Mesenchymal stem cell (in vitro differentiated cells and primary cell): ENCODE measurements around the gene PDZK1IP1.

ENCODE experiments used
- DNase-seq: peaks from one replicate; pipeline ENCODE4 v3.0.0-alpha.2; 2013
- H2AFZ ChIP-seq: one replicate; pipeline ENCODE4 v1.6.1; 2013; ENCODE audit warnings: low read depth, mild to moderate bottlenecking, control low read depth, inconsistent platforms, low read length, moderate library complexity
- H2AK5ac ChIP-seq: 2 replicates; pipeline ENCODE4 v1.6.1; 2013; ENCODE audit warnings: low read length, moderate library complexity, mild to moderate bottlenecking, inconsistent platforms; ENCODE audit not compliant: severe bottlenecking
- H2BK120ac ChIP-seq: one replicate; pipeline ENCODE4 v1.6.1; 2013; ENCODE audit warnings: low read depth, mild to moderate bottlenecking, inconsistent platforms, low read length, moderate library complexity
- H2BK12ac ChIP-seq, 2 experiments: one replicate each; pipeline ENCODE4 v1.6.1; 2013; ENCODE audit warnings: inconsistent platforms in 2 of 2, low read length in 2 of 2, mild to moderate bottlenecking in 2 of 2, moderate library complexity in 2 of 2, control low read depth in 1 of 2
- H2BK15ac ChIP-seq: one replicate; pipeline ENCODE4 v1.6.1; 2013; ENCODE audit warnings: mild to moderate bottlenecking, low read depth, inconsistent platforms; ENCODE audit not compliant: poor library complexity, severe bottlenecking
- H2BK5ac ChIP-seq: 2 replicates; pipeline ENCODE4 v1.6.1; 2013; ENCODE audit warnings: low read depth, mild to moderate bottlenecking, low read length, control low read depth, inconsistent platforms; ENCODE audit not compliant: poor library complexity, severe bottlenecking
- H3K14ac ChIP-seq, 2 experiments: one replicate each; pipeline ENCODE4 v1.6.1; 2013; ENCODE audit warnings: inconsistent platforms in 2 of 2, low read length in 2 of 2, control low read depth in 1 of 2, mild to moderate bottlenecking in 1 of 2, moderate library complexity in 1 of 2
- H3K18ac ChIP-seq, 2 experiments: one replicate each; pipeline ENCODE4 v1.6.1; 2013; ENCODE audit warnings: inconsistent platforms in 2 of 2, low read length in 2 of 2, control low read depth in 1 of 2, low read depth in 1 of 2, mild to moderate bottlenecking in 1 of 2
- H3K23ac ChIP-seq, 2 experiments: one replicate each; pipeline ENCODE4 v1.6.1; 2013; ENCODE audit warnings: inconsistent platforms in 2 of 2, low read length in 2 of 2, mild to moderate bottlenecking in 2 of 2, moderate library complexity in 2 of 2, control low read depth in 1 of 2
- H3K27ac ChIP-seq: 2 replicates; pipeline ENCODE4 v1.5.1; 2013; ENCODE audit warnings: mild to moderate bottlenecking, moderate library complexity, low read length, control low read depth, inconsistent platforms; ENCODE audit not compliant: poor library complexity, severe bottlenecking
- H3K27me3 ChIP-seq, 2 experiments: 2 replicates each; pipeline versions ENCODE4 v1.6.1 to v1.7.0; 2013; ENCODE audit warnings: low read length in 2 of 2, mild to moderate bottlenecking in 2 of 2, moderate library complexity in 2 of 2, control low read depth in 1 of 2, inconsistent platforms in 1 of 2; ENCODE audit not compliant: control insufficient read depth in 1 of 2, insufficient read depth in 1 of 2
- H3K36me3 ChIP-seq, 2 experiments: 2 replicates each; pipeline versions ENCODE4 v1.6.1 to v1.7.0; 2013; ENCODE audit warnings: low read length in 2 of 2, control low read depth in 1 of 2, inconsistent platforms in 1 of 2, low read depth in 1 of 2, mild to moderate bottlenecking in 1 of 2; ENCODE audit not compliant: insufficient read depth in 2 of 2, control insufficient read depth in 1 of 2
- H3K4ac ChIP-seq, 2 experiments: one replicate each; pipeline ENCODE4 v1.6.1; 2013; ENCODE audit warnings: inconsistent platforms in 2 of 2, low read length in 2 of 2, mild to moderate bottlenecking in 2 of 2, moderate library complexity in 2 of 2, control low read depth in 1 of 2, low read depth in 1 of 2
- H3K4me1 ChIP-seq: 2 replicates; pipeline ENCODE4 v1.6.1; 2013; ENCODE audit warnings: low read depth, low read length, control low read depth; ENCODE audit not compliant: control insufficient read depth, insufficient read depth
- H3K4me2 ChIP-seq: 2 replicates; pipeline ENCODE4 v1.6.1; 2013; ENCODE audit warnings: low read length, mild to moderate bottlenecking, inconsistent platforms; ENCODE audit not compliant: poor library complexity, severe bottlenecking
- H3K4me3 ChIP-seq, 2 experiments: 2 replicates each; pipeline versions ENCODE4 v1.5.1 to v1.7.0; 2013; ENCODE audit warnings: low read length in 2 of 2, mild to moderate bottlenecking in 2 of 2, control low read depth in 1 of 2, low read depth in 1 of 2; ENCODE audit not compliant: insufficient read depth in 1 of 2
- H3K79me1 ChIP-seq: replicated peaks from 2 replicates; pipeline ENCODE4 v1.6.1; 2013; ENCODE audit warnings: mild to moderate bottlenecking, control low read depth, low read length, inconsistent platforms; ENCODE audit not compliant: poor library complexity, severe bottlenecking
- H3K9ac ChIP-seq: 2 replicates; pipeline ENCODE4 v1.7.0; 2013; ENCODE audit warnings: mild to moderate bottlenecking, low read length, moderate library complexity
- H3K9me3 ChIP-seq: 2 replicates; pipeline ENCODE4 v1.7.0; 2013; ENCODE audit warnings: mild to moderate bottlenecking, low read length; ENCODE audit not compliant: control insufficient read depth
- H4K8ac ChIP-seq: one replicate; pipeline ENCODE4 v1.6.1; 2013; ENCODE audit warnings: inconsistent platforms, mild to moderate bottlenecking, low read length, moderate library complexity
- H4K91ac ChIP-seq: one replicate; pipeline ENCODE4 v1.6.1; 2013; ENCODE audit warnings: mild to moderate bottlenecking, low read length, inconsistent platforms
- WGBS: methylation state at CpG from one replicate; pipeline ENCODE4 v1.1.7; 2013; ENCODE audit warnings: mixed read lengths; 5-methylcytosine and 5-hydroxymethylcytosine counted together

Gene PDZK1IP1

DNA sequence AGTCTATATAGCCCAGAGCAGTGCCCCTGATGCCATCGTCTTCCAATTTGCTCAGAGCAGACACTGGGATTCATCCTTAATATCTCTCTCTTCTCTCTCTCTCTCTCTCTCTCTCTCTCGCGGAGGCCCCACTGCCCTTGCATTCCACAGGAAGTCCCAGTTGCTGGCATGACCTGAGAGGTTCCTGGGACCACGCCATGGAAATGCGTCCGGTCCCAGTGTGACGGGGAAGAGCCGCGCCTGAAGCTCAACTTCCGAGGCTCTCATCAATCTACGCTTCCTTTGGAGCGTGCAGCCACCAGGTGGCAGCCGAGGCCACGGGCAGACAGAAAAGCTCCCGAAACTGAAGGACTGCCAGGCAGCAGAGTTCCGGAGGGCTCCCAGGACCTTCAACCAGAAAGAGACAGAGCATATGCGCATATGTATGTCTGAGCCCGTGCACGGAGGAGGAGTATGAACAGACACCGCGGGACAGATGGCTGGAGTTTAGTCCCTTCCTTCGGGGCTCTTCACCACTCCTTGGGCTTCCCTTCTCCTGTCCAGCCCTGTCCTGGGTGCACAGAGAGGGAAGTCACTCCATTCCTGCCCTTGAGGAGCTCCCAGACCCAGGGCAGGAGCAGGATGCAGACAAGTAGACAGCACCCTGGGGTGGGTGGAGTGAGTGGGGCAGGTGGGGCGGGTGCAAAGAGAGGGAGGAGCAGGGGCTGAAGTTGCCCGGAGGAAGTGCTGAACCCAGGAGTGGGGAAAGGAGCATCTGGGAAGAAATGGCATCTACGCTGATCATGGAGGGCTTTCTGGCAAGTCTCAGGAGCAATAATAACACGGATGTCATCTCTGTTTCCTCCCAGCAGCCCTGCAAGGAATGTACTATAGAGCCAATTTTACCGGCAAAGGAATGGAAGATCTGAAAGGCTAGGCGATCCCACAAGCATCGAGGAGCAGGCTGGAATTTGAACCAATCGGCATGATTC lies 10.5 kb downstream of the PDZK1IP1 start:
- H2BK5ac ChIP-seq, result no peak overlapping the region
- no peak overlapping the region for H2BK12ac ChIP-seq
- H3K18ac ChIP-seq, result peak overlapping the region; percentile 28 to 40
- H3K9ac ChIP-seq, result peak overlapping the region; percentile 72
- no peak overlapping the region for H2BK15ac ChIP-seq
- peaks cover 12 to 32% of the 10 kb centered on the region in 2 experiments for H3K27me3 ChIP-seq
- H3K14ac ChIP-seq, result peak overlapping the region in 1 of 2 experiments; percentile 2
- no peak overlapping the region for H3K4ac ChIP-seq
- H4K91ac ChIP-seq, result peak overlapping the region; percentile 60
- peaks cover 35% of the 10 kb centered on the region for H3K4me1 ChIP-seq
- no peak overlapping the region for H2AK5ac ChIP-seq
- peak overlapping the region; percentile 45 for H3K27ac ChIP-seq
- no peaks in the 10 kb centered on the region for H3K9me3 ChIP-seq
- H2BK120ac ChIP-seq, result no peak overlapping the region
- 17% methylated on average over 29 of the region's 30 CpGs for WGBS
- H4K8ac ChIP-seq, result peak overlapping the region; percentile 90
- no peak overlapping the region for H3K23ac ChIP-seq
- peak overlapping the region; percentile 83 for H3K4me2 ChIP-seq
- peak overlapping the region; percentile 84 for H2AFZ ChIP-seq
- peak; percentile 91 for DNase-seq
- no peaks in the 10 kb centered on the region for H3K36me3 ChIP-seq
- peak overlapping the region; percentile 44 to 79 for H3K4me3 ChIP-seq
- H3K79me1 ChIP-seq, result no peaks in the 10 kb centered on the region

DNA sequence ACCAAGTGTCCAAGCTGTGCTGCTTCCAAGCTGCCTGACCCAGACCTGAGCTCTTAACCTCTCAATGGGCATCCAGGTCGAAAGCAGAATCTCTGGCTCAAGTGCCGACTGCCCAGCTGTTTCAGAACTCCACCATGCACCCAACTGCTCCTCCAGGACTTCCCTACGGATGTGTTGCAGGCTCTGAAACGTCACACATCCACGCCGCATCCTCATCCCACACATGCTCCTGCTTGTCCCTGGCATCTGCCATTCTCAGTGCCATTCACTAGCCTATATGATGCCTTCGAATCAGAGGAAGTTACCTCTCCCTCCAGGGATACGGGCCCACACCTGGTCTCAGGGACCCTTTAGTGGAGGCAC lies 11.2 kb downstream of the PDZK1IP1 start:
- Histone ChIP-seq H3K4me2 (peak overlapping the region; percentile 35), H3K9ac (peak overlapping the region; percentile 72), H3K9me3 (no peaks in the 10 kb centered on the region), H3K36me3 (no peaks in the 10 kb centered on the region), H2BK12ac (peak overlapping the region in 1 of 2 experiments; percentile 0), H3K4me1 (peaks cover 28% of the 10 kb centered on the region), H3K4me3 (peak overlapping the region in 1 of 2 experiments; percentile 79), H3K4ac (no peak overlapping the region), H3K14ac (no peak overlapping the region), H4K8ac (peak overlapping the region; percentile 57), H2BK5ac (no peak overlapping the region), H3K27me3 (peaks cover 14 to 29% of the 10 kb centered on the region in 2 experiments), H3K27ac (no peak overlapping the region), H3K23ac (no peak overlapping the region), H3K18ac (no peak overlapping the region), H2BK120ac (no peak overlapping the region), H3K79me1 (no peaks in the 10 kb centered on the region), H4K91ac (peak overlapping the region; percentile 60), H2BK15ac (no peak overlapping the region), H2AK5ac (no peak overlapping the region), H2AFZ (no peak overlapping the region)
- whole genome bisulfite sequencing, result 80% methylated on average over 8 of the region's 8 CpGs
- DNase-seq, result no peak

DNA sequence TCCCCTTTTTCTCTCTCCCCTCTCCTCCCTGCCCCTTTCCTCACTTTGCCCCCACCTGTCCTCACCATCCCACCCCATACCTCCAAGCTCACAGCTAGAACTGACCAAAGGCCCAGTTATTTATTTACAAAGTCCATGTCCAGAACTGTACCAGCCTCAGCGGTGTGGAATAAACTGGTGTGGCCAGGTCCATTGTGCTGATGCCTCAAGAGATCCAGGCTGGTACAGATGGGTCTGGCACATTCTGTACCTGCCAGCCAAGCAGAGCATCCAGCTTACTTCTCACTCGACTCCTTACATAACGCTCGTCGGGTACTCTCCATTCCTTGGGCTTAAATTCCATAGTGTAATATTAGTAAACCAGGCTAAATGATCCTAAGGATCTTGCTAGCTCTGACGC lies 11.8 kb downstream of the PDZK1IP1 start:
- Histone ChIP-seq H2AK5ac (no peak overlapping the region), H3K9ac (peak overlapping the region; percentile 72), H3K18ac (no peak overlapping the region), H3K23ac (no peak overlapping the region), H3K4ac (no peak overlapping the region), H2BK120ac (no peak overlapping the region), H4K91ac (no peak overlapping the region), H3K4me2 (no peak overlapping the region), H3K79me1 (no peaks in the 10 kb centered on the region), H3K36me3 (no peaks in the 10 kb centered on the region), H4K8ac (no peak overlapping the region), H2AFZ (no peak overlapping the region), H3K14ac (no peak overlapping the region), H2BK15ac (no peak overlapping the region), H2BK5ac (no peak overlapping the region), H3K9me3 (no peaks in the 10 kb centered on the region), H2BK12ac (no peak overlapping the region), H3K27me3 (peaks cover 18 to 24% of the 10 kb centered on the region in 2 experiments), H3K4me3 (no peak overlapping the region), H3K27ac (no peak overlapping the region), H3K4me1 (peaks cover 26% of the 10 kb centered on the region)
- DNase-seq, result no peak
- WGBS, result 87% methylated on average over 5 of the region's 6 CpGs

DNA sequence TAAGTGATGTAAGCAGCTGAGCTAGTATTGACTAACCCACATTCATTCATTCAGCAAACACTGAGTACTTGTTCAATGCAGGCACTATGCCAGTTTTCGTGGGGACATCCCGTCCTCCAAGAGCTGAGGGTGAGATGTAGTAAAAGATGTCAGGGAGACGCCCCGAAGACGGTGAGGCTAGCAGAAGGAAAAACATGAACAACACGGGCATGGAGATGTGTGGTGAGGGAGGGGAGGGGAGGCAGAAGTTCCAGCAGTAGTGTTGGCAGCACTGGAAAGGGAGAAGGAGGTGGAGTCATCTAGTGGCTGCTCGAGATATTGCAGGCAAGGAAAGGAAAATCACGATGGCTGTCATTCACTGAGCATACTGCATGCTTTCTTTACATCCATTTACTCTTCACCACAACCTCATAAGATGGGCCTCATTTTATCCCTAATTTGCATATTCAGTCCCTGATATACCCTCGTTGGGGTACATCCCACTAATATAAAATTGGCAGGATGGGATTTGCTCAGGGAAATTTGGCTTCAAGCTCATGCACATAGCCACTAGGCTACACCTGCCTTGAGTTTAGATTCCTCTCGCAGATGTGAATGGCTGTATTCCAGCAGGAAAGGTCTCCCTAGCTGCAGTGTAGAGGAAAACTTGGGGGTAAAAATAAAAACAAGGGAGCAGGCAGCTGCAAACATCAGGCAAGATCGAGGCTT lies 14.5 kb downstream of the PDZK1IP1 start:
- H3K23ac ChIP-seq, result no peak overlapping the region
- no peak overlapping the region for H4K8ac ChIP-seq
- H3K27me3 ChIP-seq, result peaks cover 11 to 24% of the 10 kb centered on the region in 2 experiments
- H2BK5ac ChIP-seq, result no peak overlapping the region
- H3K79me1 ChIP-seq, result no peaks in the 10 kb centered on the region
- no peak overlapping the region for H2AK5ac ChIP-seq
- H3K27ac ChIP-seq, result no peak overlapping the region
- no peak overlapping the region for H3K9ac ChIP-seq
- H2BK12ac ChIP-seq, result no peak overlapping the region
- no peak overlapping the region for H3K4me2 ChIP-seq
- H3K36me3 ChIP-seq, result no peaks in the 10 kb centered on the region
- no peak overlapping the region for H4K91ac ChIP-seq
- no peak overlapping the region for H2AFZ ChIP-seq
- H3K9me3 ChIP-seq, result no peaks in the 10 kb centered on the region
- DNase-seq, result peak; percentile 62
- no peak overlapping the region for H3K14ac ChIP-seq
- no peak overlapping the region for H3K18ac ChIP-seq
- no peak overlapping the region for H2BK120ac ChIP-seq
- no peak overlapping the region for H3K4ac ChIP-seq
- WGBS, result 28% methylated on average over 10 of the region's 11 CpGs
- peak overlapping the region in 1 of 2 experiments; percentile 53 for H3K4me3 ChIP-seq
- H3K4me1 ChIP-seq, result peaks cover 12% of the 10 kb centered on the region
- H2BK15ac ChIP-seq, result no peak overlapping the region
